ENCODE results near the gene ZNF791.
"Not testable (repeated sequence)": the region's sequence is repeated elsewhere in the genome, so short reads cannot be mapped to it uniquely, and the experiment has no call there.

Gene ZNF791

DNA sequence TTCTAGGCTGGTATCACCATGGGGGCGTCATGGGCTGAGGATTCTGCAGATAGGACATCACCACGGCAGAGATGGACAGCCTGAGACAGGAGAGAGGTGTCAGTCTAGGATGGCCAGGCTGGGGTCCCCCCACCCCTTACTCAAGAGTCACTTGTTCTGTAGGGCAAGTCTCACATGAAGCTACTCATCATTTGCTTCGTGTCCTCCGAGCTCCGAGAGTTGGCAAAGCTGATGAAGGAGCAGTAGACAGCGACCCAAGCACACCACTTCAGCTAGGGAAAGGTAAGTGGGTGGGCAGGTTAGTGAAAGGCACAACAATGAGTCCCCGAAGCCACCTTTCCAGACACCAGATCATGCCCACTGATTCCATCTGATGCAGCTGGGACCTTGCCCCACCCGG is 57.6 kb downstream of the ZNF791 start:
- DNase-seq, result no peak

DNA sequence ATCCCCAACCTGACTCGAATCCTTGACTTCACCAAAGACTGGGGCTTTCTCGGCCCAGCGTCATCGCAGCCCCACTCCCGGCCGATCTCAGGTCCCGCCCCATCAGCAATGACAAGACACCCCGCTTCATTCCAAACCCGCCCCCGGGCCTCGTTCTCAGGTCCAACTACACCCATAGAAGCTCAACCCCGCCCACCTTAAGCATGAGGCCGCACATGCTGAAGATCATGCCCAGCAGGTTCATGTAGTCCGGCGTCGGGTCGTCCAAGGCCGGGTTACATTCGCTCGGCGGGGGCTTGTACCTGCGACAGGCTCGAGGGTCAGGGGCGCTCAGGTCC is 58.2 kb downstream of the ZNF791 start:
- peak; percentile 33 for DNase-seq

DNA sequence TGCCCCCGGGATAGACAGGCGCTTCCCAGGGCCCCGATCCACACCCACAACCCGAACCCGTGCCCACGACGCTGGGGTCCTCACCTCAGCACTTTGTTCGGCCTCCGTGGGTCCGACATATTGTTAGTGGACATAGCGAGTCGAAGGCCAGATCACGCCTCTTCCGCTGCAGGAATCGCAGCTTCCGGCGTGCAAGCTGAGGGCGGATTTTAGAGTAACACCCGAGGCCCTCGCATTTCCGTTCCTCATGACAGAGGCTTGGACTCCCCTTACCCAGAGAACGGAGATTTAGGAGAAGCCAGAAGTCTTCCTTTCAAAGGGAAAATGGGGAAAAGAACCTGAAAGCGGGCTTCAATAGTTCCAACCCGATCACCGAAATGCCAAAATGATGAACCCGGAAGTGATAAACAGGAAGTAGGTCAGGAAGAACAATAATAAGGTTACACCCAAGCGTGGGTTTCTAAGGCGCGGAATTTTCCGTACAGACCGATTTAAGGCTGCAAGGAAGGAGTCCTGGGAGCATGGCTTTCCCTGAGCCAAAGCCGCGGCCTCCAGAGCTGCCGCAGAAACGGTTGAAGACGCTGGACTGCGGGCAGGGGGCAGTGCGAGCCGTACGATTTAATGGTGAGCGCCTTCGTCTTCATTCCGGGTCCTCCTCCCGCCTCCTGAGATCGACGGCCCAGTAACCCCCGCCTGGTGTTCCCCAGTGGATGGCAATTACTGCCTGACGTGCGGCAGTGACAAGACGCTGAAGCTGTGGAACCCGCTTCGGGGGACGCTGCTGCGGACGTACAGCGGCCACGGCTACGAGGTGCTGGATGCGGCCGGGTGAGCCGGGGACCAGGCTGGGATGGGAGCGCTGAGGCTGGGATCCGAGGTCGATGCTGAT is 58.8 kb downstream of the ZNF791 start:
- DNase-seq, result peak; percentile 81

DNA sequence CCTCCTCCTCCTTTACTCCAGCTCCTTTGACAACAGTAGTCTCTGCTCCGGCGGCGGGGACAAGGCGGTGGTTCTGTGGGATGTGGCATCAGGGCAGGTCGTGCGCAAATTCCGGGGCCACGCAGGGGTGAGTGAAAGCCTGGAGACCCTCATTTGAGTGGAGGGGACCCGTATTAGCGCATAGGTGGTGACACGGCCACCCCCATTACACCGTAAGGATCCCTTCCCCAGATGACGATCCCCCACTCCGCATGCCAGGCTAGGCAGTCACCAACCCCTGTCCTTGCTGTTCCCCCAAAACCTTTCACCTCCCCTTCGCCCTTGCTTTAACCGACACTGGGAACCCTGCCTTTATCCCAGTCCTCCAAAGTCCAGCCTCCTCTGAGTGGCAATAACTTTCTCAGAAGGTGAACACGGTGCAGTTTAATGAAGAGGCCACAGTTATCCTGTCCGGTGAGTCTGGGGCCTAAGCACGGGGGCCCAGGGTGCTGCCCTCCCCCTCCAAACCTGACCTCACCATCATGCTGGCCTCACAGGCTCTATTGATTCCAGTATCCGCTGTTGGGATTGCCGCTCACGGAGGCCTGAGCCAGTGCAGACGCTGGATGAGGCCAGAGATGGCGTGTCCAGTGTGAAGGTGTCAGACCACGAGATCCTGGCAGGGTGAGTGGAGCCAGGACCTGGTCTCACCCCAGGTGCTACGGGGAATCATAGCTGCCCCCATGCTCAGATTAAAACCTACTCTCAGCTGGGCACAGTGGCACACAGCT is 59.6 kb downstream of the ZNF791 start:
- no peak for DNase-seq

DNA sequence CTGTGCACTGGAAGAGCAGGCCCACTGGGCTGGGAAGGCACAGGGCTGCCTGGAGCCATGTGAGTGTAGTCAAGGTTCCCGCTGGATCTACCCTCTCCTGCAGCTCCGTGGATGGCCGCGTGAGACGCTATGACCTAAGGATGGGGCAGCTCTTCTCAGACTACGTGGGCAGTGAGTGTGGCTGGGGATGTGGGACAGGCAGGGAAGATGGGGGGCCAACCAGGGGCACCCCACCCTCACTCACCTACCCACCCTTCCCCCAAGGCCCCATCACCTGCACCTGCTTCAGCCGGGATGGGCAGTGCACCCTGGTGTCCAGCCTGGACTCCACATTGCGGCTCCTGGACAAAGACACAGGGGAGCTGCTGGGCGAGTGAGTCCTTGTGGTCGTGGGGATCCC is 62.0 kb downstream of the ZNF791 start:
- DNase-seq, result no peak

DNA sequence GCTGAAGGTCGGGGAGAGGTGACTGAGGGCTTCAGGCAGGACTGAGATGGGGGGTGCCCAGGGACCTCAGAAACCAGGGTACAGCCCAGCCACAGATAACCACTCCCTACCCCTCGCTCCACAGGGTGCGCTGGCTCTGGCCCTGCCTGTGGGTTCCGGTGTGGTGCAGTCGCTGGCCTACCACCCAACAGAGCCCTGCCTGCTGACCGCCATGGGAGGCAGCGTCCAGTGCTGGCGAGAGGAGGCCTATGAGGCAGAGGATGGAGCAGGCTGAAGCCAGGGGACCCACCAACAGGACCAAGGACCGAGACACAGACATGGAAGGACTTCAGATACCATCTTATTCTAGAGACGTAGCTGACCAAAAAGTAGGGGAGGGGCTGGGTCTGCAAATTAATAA is 64.7 kb downstream of the ZNF791 start:
- DNase-seq, result no peak

DNA sequence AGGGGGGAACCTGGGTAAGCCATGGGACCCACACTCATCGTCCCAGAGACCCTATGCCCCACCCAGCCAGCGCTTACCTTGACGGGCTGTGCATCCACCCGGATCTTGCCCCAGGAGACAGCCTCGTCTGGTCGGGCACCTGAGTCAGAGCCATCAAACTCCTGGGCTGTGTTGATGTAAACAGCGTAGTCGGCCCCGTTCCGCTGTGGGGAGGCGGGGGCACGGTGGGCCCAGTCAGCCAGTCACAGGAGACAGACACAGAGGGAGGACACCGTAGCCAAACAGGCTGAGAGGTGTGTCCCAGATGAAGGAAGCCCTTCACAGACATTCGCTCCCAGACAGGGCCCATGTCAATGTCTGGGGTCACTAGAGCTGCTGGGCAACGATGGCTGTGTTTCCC is 65.2 kb downstream of the ZNF791 start:
- DNase-seq, result no peak

DNA sequence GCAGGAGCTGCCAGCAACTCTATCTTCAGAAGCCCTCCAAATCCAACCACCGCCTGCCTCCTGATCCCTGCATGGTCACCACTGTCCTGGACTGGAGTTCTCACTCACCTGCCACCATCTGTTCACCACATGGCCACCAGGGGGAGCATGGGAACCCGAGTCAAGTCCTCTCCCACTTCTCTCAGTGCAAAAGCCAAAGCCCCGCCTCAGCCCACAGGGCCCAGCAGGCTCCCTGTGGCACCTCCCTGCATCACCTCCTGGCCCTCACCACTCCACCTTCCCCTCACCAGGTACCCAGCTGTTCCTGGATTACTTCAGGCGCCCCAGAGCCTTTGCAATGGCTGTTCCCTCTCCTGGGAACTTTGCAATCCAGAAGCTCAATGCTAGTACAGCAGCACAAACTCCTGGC is 65.7 kb downstream of the ZNF791 start:
- peak; percentile 66 for DNase-seq

DNA sequence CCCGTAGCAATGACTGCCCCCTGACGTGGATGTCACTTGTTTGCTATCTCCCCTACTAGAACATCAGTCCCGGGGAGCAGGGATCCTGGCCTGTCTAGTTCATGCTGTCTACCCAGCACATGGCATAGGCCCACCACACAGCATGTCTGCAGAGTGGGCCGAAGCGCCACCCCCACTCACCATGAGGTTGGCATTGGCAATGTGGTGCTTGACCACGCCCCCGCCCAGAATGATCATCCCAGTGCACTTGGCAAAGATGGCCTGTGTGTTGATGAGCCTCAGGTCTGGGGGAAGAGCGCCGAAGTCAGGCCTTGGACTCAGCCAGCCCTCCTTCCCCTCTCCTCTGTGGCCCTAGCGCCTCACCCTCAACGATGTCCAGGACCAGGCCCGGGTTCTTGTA is 66.2 kb downstream of the ZNF791 start:
- DNase-seq, result no peak

DNA sequence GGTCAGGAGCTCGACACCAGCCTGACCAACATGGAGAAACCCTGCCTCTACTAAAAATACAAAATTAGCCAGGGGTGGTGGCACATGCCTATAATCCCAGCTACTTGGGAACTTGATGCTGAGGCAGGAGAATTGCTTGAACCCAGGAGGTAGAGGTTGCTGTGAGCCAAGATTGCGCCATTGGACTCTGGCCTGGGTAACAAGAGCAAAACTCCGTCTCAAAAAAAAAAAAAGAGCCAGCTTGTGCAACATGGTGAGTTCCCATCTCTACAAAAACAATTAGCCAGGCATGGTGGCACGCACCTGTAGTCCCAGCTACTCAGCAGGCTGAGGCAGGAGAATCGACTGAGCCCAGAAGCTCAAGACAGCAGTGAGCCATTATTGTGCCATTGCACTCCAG is 67.3 kb downstream of the ZNF791 start:
- DNase-seq, result not testable (repeated sequence)

DNA sequence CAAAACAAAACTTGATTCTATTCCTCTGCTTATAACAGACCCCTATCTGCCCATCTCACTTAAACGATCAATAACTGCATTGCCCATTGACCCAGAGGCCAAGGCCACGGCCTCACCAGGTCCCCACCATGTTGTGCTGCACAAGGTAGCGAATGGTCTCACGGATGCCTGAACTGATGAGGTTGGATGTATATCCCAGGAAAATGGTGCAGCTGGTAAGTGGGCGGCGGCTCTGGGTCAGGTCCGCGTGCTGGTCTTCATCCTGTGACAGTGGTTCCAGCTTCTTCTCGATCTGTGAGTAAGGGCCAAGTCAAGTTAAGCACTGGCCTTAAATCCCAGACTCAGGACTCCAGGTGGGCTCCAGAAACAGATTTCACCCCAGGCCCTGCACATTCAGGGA is 69.3 kb downstream of the ZNF791 start:
- no peak for DNase-seq

DNA sequence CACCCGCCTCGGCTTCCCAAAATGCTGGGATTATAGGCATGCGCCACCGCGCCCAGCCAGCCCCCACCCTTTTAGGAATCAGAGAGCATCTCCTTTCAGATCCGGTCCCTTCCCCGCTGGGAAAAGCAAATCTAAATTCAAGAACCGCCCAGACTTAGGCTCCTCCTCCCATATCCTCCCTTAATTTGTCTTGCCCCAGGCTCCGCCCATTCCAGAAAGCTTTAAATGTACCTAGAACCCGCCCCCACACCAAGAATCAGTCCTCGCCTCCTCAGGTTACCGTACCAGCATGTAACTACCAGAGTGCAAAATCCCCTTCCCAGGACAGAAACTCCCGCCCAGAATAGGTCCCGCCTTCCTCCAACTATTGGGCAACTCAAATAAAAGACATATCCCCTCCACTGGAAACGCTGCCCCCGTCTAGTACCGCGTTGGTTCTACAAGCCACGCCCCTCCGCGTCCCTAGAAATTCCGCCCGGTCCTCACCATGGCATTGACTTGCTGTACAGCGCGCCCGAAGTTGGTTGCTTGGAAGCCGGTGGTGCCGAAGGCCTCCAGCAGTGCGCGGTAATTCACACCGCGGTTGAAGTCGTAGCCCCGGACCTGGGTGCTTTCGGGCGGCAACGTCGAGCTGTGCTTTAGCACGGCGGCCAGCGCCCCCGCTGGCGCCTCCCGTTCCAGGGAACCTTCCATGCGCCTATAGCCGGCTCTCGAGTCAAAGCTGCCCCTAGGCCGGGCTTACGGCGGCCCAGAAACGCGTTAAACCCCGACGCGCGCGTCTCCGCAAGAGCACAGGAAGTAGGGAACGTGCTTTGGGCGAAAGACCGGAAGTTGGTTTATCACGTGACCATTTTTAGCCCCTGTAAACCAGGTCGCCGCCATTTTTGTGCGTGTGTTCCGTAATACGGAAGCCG is 70.6 kb downstream of the ZNF791 start, which contains the start of gene DHPS:
Gene DHPS, minus strand, starts transcription at position 807 of the 914 bp plus-strand sequence. Its CDS starts 114 bp downstream, at position 693.
- peak; percentile 99 for DNase-seq

Measured in fibroblast of skin of right quadriceps (primary cell).